Measurements from ENCODE around the gene HENMT1.

HENMT1 gene

GRCh38 chr1:108624069-108624468 lies 36.8 kb downstream of the HENMT1 start:
- no peak for FAIRE-seq

GRCh38 chr1:108617724-108618056 lies 43.2 kb downstream of the HENMT1 start:
- no peak for FAIRE-seq

- no peak for FAIRE-seq
Observed at GRCh38 chr1:108617008-108617723, 43.7 kb downstream of the HENMT1 start.

- no peak for FAIRE-seq
Observed at GRCh38 chr1:108615544-108615943, 45.3 kb downstream of the HENMT1 start.

- FAIRE-seq, result no peak
Observed at GRCh38 chr1:108612496-108612895, 48.4 kb downstream of the HENMT1 start.

GRCh38 chr1:108611984-108612383 lies 48.9 kb downstream of the HENMT1 start:
- FAIRE-seq, result no peak

- FAIRE-seq, result no peak
Observed at GRCh38 chr1:108610073-108610472, 50.8 kb downstream of the HENMT1 start.

- no peak for FAIRE-seq
Observed at GRCh38 chr1:108609483-108610049, 51.3 kb downstream of the HENMT1 start.

GRCh38 chr1:108606478-108606877 lies 54.4 kb downstream of the HENMT1 start:
- no peak for FAIRE-seq

- no peak for FAIRE-seq
Observed at GRCh38 chr1:108605633-108606032, 55.3 kb downstream of the HENMT1 start.

- no peak for FAIRE-seq
Observed at GRCh38 chr1:108601708-108602410, 59.0 kb downstream of the HENMT1 start.

- no peak for FAIRE-seq
Observed at GRCh38 chr1:108600504-108600903, 60.4 kb downstream of the HENMT1 start.

- no peak for FAIRE-seq
Observed at GRCh38 chr1:108598340-108598739, 62.6 kb downstream of the HENMT1 start.
